ENCODE data around the gene KSR1.

KSR1 gene

DNA sequence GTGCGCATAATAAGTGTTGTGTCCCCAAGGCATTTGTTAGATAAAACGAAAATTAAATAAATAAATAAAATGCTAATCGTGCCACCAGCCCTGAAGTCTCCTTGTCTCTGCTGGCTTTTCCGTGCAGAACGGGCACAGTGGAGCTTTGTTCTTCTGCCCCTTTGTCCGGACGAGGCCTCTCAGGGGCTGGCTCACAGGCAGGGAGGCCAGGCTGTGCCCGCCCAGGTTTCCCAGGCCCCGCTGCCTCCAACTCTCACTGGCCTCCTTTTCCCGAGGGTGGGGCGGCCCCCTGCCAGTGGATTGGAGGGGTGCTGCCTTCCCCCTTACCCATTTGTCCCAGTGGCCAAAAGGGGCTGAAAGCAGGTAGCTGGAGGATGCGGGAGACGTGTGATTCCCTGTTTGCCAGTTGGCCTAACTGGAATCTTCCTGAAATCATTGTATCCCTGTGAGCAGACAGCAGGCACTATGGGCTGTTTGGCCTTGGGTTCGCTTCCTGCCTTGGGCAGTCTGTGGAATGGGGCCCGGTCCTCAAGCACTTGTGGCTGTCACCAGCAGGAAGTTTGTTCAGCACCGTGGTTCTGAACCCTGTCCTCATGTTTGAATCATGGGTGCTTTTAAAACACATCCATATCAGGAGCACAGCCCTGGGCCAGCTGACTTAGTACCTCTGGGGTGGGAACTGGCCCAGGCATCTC, 64.4 kb downstream of the KSR1 start:
- Histone ChIP-seq H3K36me3 (ENCODE audit: control insufficient read depth, insufficient read depth, low read length) (no peaks in the 10 kb centered on the region), H3K9me3 (ENCODE audit: control insufficient read depth, insufficient read depth, low read length) (no peaks in the 10 kb centered on the region), H3K4me3 (ENCODE audit: low read depth, low read length) (no peak overlapping the region), H3K4me1 (ENCODE audit: control insufficient read depth, insufficient read depth, low read length) (peaks cover 66% of the 10 kb centered on the region), H3K27me3 (ENCODE audit: control insufficient read depth, insufficient read depth, low read length) (no peaks in the 10 kb centered on the region), H3K27ac (ENCODE audit: low read depth, low read length) (no peak overlapping the region), H3K9ac (ENCODE audit: low read depth, low read length) (no peak overlapping the region)

- H3K9me3 ChIP-seq (ENCODE audit: control insufficient read depth, insufficient read depth, low read length), result no peaks in the 10 kb centered on the region
- H3K9ac ChIP-seq (ENCODE audit: low read depth, low read length), result no peak overlapping the region
- peaks cover 66% of the 10 kb centered on the region for H3K4me1 ChIP-seq (ENCODE audit: control insufficient read depth, insufficient read depth, low read length)
- no peak overlapping the region for H3K27ac ChIP-seq (ENCODE audit: low read depth, low read length)
- no peak overlapping the region for H3K4me3 ChIP-seq (ENCODE audit: low read depth, low read length)
- H3K27me3 ChIP-seq (ENCODE audit: control insufficient read depth, insufficient read depth, low read length), result no peaks in the 10 kb centered on the region
- no peaks in the 10 kb centered on the region for H3K36me3 ChIP-seq (ENCODE audit: control insufficient read depth, insufficient read depth, low read length)
Observed at GRCh38 chr17:27521281-27522027, 65.2 kb downstream of the KSR1 start.

DNA sequence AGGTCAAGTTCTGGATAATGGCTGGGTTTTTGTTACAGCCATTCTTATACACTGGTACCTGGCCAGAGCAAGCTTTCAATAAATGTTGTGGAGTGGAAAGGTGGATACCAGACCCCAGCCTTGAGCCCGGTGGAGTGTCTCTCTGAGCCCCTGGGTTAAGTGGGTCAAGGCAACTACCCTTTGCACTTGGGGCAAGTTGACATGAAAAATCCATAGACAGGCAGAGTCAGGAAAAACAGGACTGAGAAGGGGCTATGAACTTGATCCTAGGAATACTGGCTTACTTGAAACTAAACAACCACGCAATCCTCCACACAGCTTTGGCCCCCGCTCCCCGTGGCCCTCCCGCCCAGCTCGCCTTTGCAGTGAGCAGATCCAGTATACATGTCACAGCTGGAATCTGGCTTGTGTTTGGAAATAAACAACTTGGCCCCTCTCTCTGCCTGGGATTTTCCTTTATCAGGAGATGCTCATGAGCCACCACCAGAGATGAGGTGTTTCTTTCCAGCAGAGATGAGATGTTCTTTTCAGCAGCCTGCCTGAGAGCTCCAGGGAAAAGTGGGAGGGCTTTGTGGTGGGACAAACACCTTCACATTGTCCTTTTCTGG, 65.9 kb downstream of the KSR1 start:
- H3K9ac ChIP-seq (ENCODE audit: low read depth, low read length), result no peak overlapping the region
- H3K36me3 ChIP-seq (ENCODE audit: control insufficient read depth, insufficient read depth, low read length), result no peaks in the 10 kb centered on the region
- no peak overlapping the region for H3K27ac ChIP-seq (ENCODE audit: low read depth, low read length)
- H3K9me3 ChIP-seq (ENCODE audit: control insufficient read depth, insufficient read depth, low read length), result no peaks in the 10 kb centered on the region
- no peak overlapping the region for H3K4me3 ChIP-seq (ENCODE audit: low read depth, low read length)
- peaks cover 66% of the 10 kb centered on the region for H3K4me1 ChIP-seq (ENCODE audit: control insufficient read depth, insufficient read depth, low read length)
- H3K27me3 ChIP-seq (ENCODE audit: control insufficient read depth, insufficient read depth, low read length), result no peaks in the 10 kb centered on the region

DNA sequence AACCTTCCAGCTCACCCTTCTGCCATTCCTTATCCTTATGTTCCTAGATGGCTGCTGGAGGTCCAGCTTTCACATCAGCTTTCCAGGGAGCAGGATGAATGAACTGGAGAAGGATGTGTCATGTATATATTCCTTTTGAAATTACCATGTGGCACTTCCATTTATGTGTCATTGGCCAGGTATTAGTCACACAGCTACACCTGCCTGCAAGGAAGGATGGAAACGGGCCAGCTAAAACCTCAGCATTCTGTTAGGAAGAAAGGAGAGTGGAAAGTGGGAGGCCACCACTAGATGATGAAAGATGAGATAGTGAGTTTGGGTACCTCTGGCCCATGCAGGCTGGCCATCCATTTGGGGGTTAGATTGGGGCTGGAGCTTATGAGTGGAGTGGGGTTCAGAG, 67.5 kb downstream of the KSR1 start:
- Histone ChIP-seq H3K4me1 (ENCODE audit: control insufficient read depth, insufficient read depth, low read length) (peaks cover 60% of the 10 kb centered on the region), H3K4me3 (ENCODE audit: low read depth, low read length) (no peak overlapping the region), H3K36me3 (ENCODE audit: control insufficient read depth, insufficient read depth, low read length) (no peaks in the 10 kb centered on the region), H3K27me3 (ENCODE audit: control insufficient read depth, insufficient read depth, low read length) (no peaks in the 10 kb centered on the region), H3K27ac (ENCODE audit: low read depth, low read length) (no peak overlapping the region), H3K9me3 (ENCODE audit: control insufficient read depth, insufficient read depth, low read length) (no peaks in the 10 kb centered on the region), H3K9ac (ENCODE audit: low read depth, low read length) (no peak overlapping the region)

DNA sequence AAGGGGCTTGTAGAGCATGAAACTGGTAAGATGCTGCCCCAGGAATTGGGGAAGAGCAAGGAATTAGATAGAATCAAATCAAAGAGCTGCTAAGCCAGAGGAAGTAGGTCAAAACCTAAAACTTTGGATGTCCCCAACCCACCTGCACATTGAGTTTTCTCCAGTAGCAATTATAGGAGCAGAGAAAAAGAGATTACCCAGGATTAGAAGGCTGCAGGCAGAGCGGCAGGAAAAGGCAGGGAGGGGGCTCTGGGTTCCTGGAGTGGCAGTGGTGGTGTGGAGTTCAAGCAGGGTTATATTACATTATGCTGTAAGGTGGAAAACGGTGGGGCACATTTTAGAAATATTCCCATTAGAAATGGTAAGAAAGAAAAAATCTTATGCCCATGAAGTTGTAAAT, 68.3 kb downstream of the KSR1 start:
- Histone ChIP-seq H3K9ac (ENCODE audit: low read depth, low read length) (no peak overlapping the region), H3K36me3 (ENCODE audit: control insufficient read depth, insufficient read depth, low read length) (no peaks in the 10 kb centered on the region), H3K27ac (ENCODE audit: low read depth, low read length) (no peak overlapping the region), H3K9me3 (ENCODE audit: control insufficient read depth, insufficient read depth, low read length) (no peaks in the 10 kb centered on the region), H3K4me1 (ENCODE audit: control insufficient read depth, insufficient read depth, low read length) (peaks cover 60% of the 10 kb centered on the region), H3K4me3 (ENCODE audit: low read depth, low read length) (no peak overlapping the region), H3K27me3 (ENCODE audit: control insufficient read depth, insufficient read depth, low read length) (no peaks in the 10 kb centered on the region)

GRCh38 chr17:27525316-27525715, 69.1 kb downstream of the KSR1 start:
- H3K9me3 ChIP-seq (ENCODE audit: control insufficient read depth, insufficient read depth, low read length), result no peaks in the 10 kb centered on the region
- peaks cover 58% of the 10 kb centered on the region for H3K4me1 ChIP-seq (ENCODE audit: control insufficient read depth, insufficient read depth, low read length)
- H3K36me3 ChIP-seq (ENCODE audit: control insufficient read depth, insufficient read depth, low read length), result no peaks in the 10 kb centered on the region
- no peaks in the 10 kb centered on the region for H3K27me3 ChIP-seq (ENCODE audit: control insufficient read depth, insufficient read depth, low read length)
- no peak overlapping the region for H3K9ac ChIP-seq (ENCODE audit: low read depth, low read length)
- H3K27ac ChIP-seq (ENCODE audit: low read depth, low read length), result no peak overlapping the region
- no peak overlapping the region for H3K4me3 ChIP-seq (ENCODE audit: low read depth, low read length)

DNA sequence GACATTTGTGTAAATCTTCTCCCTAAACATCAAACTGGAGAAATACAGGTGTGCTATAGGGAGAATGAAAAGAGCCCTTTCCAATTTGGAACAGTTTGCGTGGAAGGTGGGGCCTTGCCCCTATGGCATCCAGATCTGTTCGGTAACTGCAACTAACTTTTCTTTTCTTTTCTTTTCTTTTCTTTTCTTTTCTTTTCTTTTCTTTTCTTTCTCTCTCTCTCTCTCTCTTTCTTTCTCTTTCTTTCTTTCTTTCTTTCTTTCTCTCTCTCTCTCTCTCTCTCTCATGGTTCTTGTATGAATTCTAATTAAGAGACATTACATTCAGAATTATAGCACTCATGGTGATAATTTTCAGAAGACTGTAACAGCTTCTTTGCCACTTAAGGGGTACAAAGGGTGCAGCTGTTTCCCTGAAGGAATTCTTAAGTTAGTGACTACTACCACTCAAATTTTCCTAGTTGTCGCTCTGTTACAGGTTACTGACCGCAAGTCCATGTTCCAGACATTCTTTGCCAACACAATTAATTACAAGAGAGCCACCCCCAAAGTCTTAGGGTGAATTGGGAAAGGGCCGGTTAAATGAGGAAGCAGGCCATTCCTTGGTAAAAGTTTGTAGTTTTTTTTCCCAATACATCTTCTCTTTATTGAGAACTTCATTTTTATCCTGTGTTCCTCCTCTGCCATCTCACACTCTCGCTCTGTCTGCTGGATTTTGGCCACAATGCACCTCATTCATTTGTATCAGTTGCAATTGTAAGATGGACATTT, 69.8 kb downstream of the KSR1 start:
- peaks cover 55% of the 10 kb centered on the region for H3K4me1 ChIP-seq (ENCODE audit: control insufficient read depth, insufficient read depth, low read length)
- no peaks in the 10 kb centered on the region for H3K27me3 ChIP-seq (ENCODE audit: control insufficient read depth, insufficient read depth, low read length)
- no peak overlapping the region for H3K4me3 ChIP-seq (ENCODE audit: low read depth, low read length)
- H3K36me3 ChIP-seq (ENCODE audit: control insufficient read depth, insufficient read depth, low read length), result no peaks in the 10 kb centered on the region
- peak overlapping the region; percentile 29 for H3K27ac ChIP-seq (ENCODE audit: low read depth, low read length)
- no peak overlapping the region for H3K9ac ChIP-seq (ENCODE audit: low read depth, low read length)
- H3K9me3 ChIP-seq (ENCODE audit: control insufficient read depth, insufficient read depth, low read length), result no peaks in the 10 kb centered on the region

GRCh38 chr17:27526604-27527002, 70.4 kb downstream of the KSR1 start:
- H3K36me3 ChIP-seq (ENCODE audit: control insufficient read depth, insufficient read depth, low read length), result no peaks in the 10 kb centered on the region
- peak overlapping the region; percentile 52 for H3K27ac ChIP-seq (ENCODE audit: low read depth, low read length)
- H3K9ac ChIP-seq (ENCODE audit: low read depth, low read length), result no peak overlapping the region
- H3K4me3 ChIP-seq (ENCODE audit: low read depth, low read length), result no peak overlapping the region
- no peaks in the 10 kb centered on the region for H3K27me3 ChIP-seq (ENCODE audit: control insufficient read depth, insufficient read depth, low read length)
- H3K9me3 ChIP-seq (ENCODE audit: control insufficient read depth, insufficient read depth, low read length), result no peaks in the 10 kb centered on the region
- peaks cover 58% of the 10 kb centered on the region for H3K4me1 ChIP-seq (ENCODE audit: control insufficient read depth, insufficient read depth, low read length)

DNA sequence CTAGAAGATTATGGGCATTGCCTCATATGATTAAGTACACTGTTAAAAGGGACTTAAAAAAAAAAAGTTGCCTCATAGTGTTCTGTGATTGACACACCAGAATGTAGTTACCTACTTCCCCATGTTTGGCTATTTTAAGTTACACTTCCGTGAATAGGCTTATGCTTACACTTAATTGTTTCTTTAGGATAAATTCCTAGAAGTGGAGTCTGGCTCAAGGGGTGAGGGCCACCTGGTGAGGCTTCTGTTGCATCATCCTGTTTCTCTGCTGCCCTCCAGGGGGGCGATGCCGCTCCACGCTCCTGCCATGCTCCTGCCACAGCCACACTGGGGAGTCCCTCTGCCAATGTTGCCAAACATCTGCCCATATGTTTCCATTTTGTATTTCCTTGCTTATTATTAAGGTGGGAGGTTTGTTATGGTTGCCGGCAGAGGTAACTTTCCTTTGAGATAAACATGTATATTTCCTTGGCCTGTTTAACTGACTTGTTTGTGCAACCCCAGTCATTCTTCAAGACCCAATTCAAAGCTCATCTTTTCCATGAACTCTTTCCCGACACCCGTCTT, 73.1 kb downstream of the KSR1 start:
- Histone ChIP-seq H3K4me3 (ENCODE audit: low read depth, low read length) (no peak overlapping the region), H3K9me3 (ENCODE audit: control insufficient read depth, insufficient read depth, low read length) (no peaks in the 10 kb centered on the region), H3K9ac (ENCODE audit: low read depth, low read length) (no peak overlapping the region), H3K27ac (ENCODE audit: low read depth, low read length) (peak overlapping the region; percentile 5), H3K36me3 (ENCODE audit: control insufficient read depth, insufficient read depth, low read length) (no peaks in the 10 kb centered on the region), H3K4me1 (ENCODE audit: control insufficient read depth, insufficient read depth, low read length) (peaks cover 63% of the 10 kb centered on the region), H3K27me3 (ENCODE audit: control insufficient read depth, insufficient read depth, low read length) (no peaks in the 10 kb centered on the region)

GRCh38 chr17:27530764-27531391, 74.6 kb downstream of the KSR1 start:
- no peak overlapping the region for H3K4me3 ChIP-seq (ENCODE audit: low read depth, low read length)
- no peaks in the 10 kb centered on the region for H3K36me3 ChIP-seq (ENCODE audit: control insufficient read depth, insufficient read depth, low read length)
- no peaks in the 10 kb centered on the region for H3K27me3 ChIP-seq (ENCODE audit: control insufficient read depth, insufficient read depth, low read length)
- no peaks in the 10 kb centered on the region for H3K9me3 ChIP-seq (ENCODE audit: control insufficient read depth, insufficient read depth, low read length)
- H3K9ac ChIP-seq (ENCODE audit: low read depth, low read length), result no peak overlapping the region
- no peak overlapping the region for H3K27ac ChIP-seq (ENCODE audit: low read depth, low read length)
- H3K4me1 ChIP-seq (ENCODE audit: control insufficient read depth, insufficient read depth, low read length), result peaks cover 60% of the 10 kb centered on the region

Measured in HUES48 (cell line).